Neuronal stem cell (in vitro differentiated cells): ENCODE data around the gene LRRC8E.

Experiments used
- DNase-seq: peaks from one replicate; pipeline ENCODE4 v3.0.0-alpha.2; 2013; ENCODE audit warnings: low spot score
- H2AFZ ChIP-seq: one replicate; pipeline ENCODE4 v1.6.1; 2013; ENCODE audit warnings: mild to moderate bottlenecking, low read length, inconsistent platforms
- H2AK5ac ChIP-seq: 2 replicates; pipeline ENCODE4 v1.6.1; 2013; ENCODE audit warnings: low read depth, mild to moderate bottlenecking, inconsistent platforms, low read length, moderate library complexity, mixed read lengths
- H2BK120ac ChIP-seq: 2 replicates; pipeline ENCODE4 v1.6.1; 2013; ENCODE audit warnings: low read depth, mild to moderate bottlenecking, inconsistent platforms, low read length, moderate library complexity, mixed read lengths
- H2BK12ac ChIP-seq: one replicate; pipeline ENCODE4 v1.6.1; 2013; ENCODE audit warnings: low read length, inconsistent platforms
- H2BK15ac ChIP-seq: 2 replicates; pipeline ENCODE4 v1.6.1; 2013; ENCODE audit warnings: mild to moderate bottlenecking, low read length, inconsistent platforms, mixed read lengths
- H2BK5ac ChIP-seq: one replicate; pipeline ENCODE4 v1.6.1; 2013; ENCODE audit warnings: inconsistent platforms, mild to moderate bottlenecking, low read length, moderate library complexity
- H3K14ac ChIP-seq: one replicate; pipeline ENCODE4 v1.6.1; 2013; ENCODE audit warnings: low read length, inconsistent platforms
- H3K18ac ChIP-seq: 2 replicates; pipeline ENCODE4 v1.6.1; 2013; ENCODE audit warnings: low read length, inconsistent platforms
- H3K23ac ChIP-seq: 2 replicates; pipeline ENCODE4 v1.6.1; 2013; ENCODE audit warnings: low read depth, mild to moderate bottlenecking, mixed read lengths, low read length, inconsistent platforms; ENCODE audit not compliant: poor library complexity
- H3K27ac ChIP-seq: replicated peaks from 3 replicates; pipeline ENCODE4 v1.5.1; 2013; ENCODE audit warnings: low read length, inconsistent platforms
- H3K27me3 ChIP-seq, 3 experiments: 2 replicates each; pipeline ENCODE4 v1.6.1; 2013; ENCODE audit warnings: low read length in 3 of 3, mild to moderate bottlenecking in 2 of 3, inconsistent platforms in 1 of 3, low read depth in 1 of 3, mixed read lengths in 1 of 3, moderate library complexity in 1 of 3; ENCODE audit not compliant: control insufficient read depth in 3 of 3, insufficient read depth in 3 of 3
- H3K36me3 ChIP-seq, 2 donors: replicated peaks in 1 of 2; 2 replicates each; pipeline ENCODE4 v1.6.1; 2013; ENCODE audit warnings: low read length in 2 of 2; ENCODE audit not compliant: control insufficient read depth in 2 of 2, insufficient read depth in 2 of 2
- H3K4ac ChIP-seq: 2 replicates; pipeline ENCODE4 v1.6.1; 2013; ENCODE audit warnings: inconsistent platforms, mild to moderate bottlenecking, low read length, moderate library complexity
- H3K4me1 ChIP-seq, 2 donors: 1 replicate in 1 of 2; 2 replicates in 1 of 2; pipeline ENCODE4 v1.6.1; 2013; ENCODE audit warnings: low read length in 2 of 2, low read depth in 1 of 2; ENCODE audit not compliant: control insufficient read depth in 2 of 2, insufficient read depth in 1 of 2
- H3K4me2 ChIP-seq: one replicate; pipeline ENCODE4 v1.6.1; 2013; ENCODE audit warnings: mild to moderate bottlenecking, low read length, inconsistent platforms; ENCODE audit not compliant: insufficient read depth, poor library complexity, severe bottlenecking
- H3K4me3 ChIP-seq, 2 donors: 2 replicates each; pipeline ENCODE4 v1.5.1; 2013; ENCODE audit warnings: low read length in 2 of 2, mild to moderate bottlenecking in 2 of 2, inconsistent platforms in 1 of 2, moderate library complexity in 1 of 2
- H3K79me1 ChIP-seq: one replicate; pipeline ENCODE4 v1.6.1; 2013; ENCODE audit warnings: low read depth, mild to moderate bottlenecking, inconsistent platforms, low read length, moderate library complexity
- H3K9ac ChIP-seq: one replicate; pipeline ENCODE4 v1.6.1; 2013; ENCODE audit warnings: mild to moderate bottlenecking, low read depth, low read length, inconsistent platforms; ENCODE audit not compliant: poor library complexity
- H3K9me3 ChIP-seq, 2 donors: replicated peaks in 1 of 2; 2 replicates each; pipeline versions ENCODE3 to v1.6.1; 2013; ENCODE audit warnings: low read length in 2 of 2, mild to moderate bottlenecking in 2 of 2, inconsistent platforms in 1 of 2, low read depth in 1 of 2, mixed read lengths in 1 of 2, moderate library complexity in 1 of 2; ENCODE audit not compliant: control insufficient read depth in 2 of 2, insufficient read depth in 1 of 2
- H4K8ac ChIP-seq: one replicate; pipeline ENCODE4 v1.6.1; 2013; ENCODE audit warnings: low read depth, mild to moderate bottlenecking, inconsistent platforms, low read length, moderate library complexity
- H4K91ac ChIP-seq: one replicate; pipeline ENCODE4 v1.6.1; 2013; ENCODE audit warnings: low read length, low read depth, mild to moderate bottlenecking, inconsistent platforms; ENCODE audit not compliant: poor library complexity
- WGBS, 2 donors: extraction: QIAGEN DNeasy Blood & Tissue Kit; methylation state at CpG; one replicate each; pipeline ENCODE4 v1.1.7; 2013; ENCODE audit warnings: missing lambda C conversion rate in 2 of 2, mixed read lengths in 1 of 2; ENCODE audit not compliant: insufficient read length in 2 of 2, insufficient replicate concordance in 1 of 2; ENCODE audit errors: extremely low coverage in 2 of 2; 5-methylcytosine and 5-hydroxymethylcytosine counted together

The LRRC8E gene

DNA sequence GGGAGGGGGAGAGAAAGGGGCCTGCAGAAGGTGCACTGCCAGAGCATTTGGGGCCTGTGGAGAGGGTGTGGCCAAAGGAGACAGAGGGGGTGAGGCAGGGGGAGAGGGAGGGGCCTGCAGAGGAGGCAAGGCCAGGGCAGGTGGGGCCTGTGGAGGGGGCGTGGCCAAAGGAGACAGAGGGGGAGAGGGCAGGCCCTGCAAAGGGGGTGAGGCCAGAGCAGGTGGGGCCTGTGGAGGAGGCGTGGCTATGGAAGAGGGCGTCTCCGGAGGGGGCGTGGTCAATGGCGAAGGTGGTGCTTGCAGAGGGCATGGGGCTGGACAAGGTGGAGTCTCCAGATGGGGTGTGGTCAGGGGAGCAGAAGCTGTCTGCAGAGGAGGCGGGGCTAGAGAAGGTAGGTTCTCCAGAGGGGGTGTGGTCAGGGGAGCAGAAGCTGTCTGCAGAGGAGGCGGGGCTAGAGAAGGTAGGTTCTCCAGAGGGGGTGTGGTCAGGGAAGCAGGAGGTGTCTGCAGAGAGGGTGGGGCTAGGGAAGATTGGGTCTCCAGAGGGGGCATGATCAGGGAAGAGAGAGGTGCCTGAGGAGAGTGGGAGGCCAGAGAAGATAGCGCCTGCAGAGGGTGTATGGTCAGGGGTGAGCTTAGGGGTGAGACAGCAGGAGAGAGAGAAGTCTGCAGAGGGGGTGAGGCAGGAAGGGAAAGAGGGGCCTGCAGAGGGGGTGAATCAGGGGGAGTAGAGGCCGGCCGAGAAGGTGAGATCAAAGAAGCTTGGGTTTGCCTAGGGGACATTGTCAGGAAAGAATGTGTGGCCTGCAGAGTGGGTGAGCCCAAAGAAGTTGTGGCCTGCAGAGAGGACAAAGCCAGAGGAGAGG lies 17.5 kb upstream of the LRRC8E start:
- H3K4me1 ChIP-seq = peaks cover 34 to 37% of the 10 kb centered on the region in 2 donors
- no peak overlapping the region for H3K4ac ChIP-seq
- H3K9ac ChIP-seq = no peak overlapping the region
- H2BK5ac ChIP-seq = peak overlapping the region; percentile 77
- H3K18ac ChIP-seq = peak overlapping the region; percentile 92
- H3K9me3 ChIP-seq = no peaks in the 10 kb centered on the region
- H3K27ac ChIP-seq = peak overlapping the region; percentile 97
- H3K4me2 ChIP-seq = peak overlapping the region; percentile 56
- H2AFZ ChIP-seq = peak overlapping the region; percentile 81
- H3K36me3 ChIP-seq = peaks cover 2 to 24% of the 10 kb centered on the region in 2 donors
- peak overlapping the region; percentile 85 for H2AK5ac ChIP-seq
- peak overlapping the region; percentile 48 for H3K23ac ChIP-seq
- no peak overlapping the region for H3K4me3 ChIP-seq
- H3K14ac ChIP-seq = no peak overlapping the region
- H2BK120ac ChIP-seq = no peak overlapping the region
- WGBS, 2 donors = no CpG with 5 or more reads among the region's 11 CpGs
- H2BK15ac ChIP-seq = no peak overlapping the region
- no peak overlapping the region for H2BK12ac ChIP-seq
- H3K27me3 ChIP-seq = no peaks in the 10 kb centered on the region
- H4K8ac ChIP-seq = no peak overlapping the region
- no peak overlapping the region for H4K91ac ChIP-seq
- DNase-seq = peak; percentile 85
- peaks cover 3% of the 10 kb centered on the region for H3K79me1 ChIP-seq

DNA sequence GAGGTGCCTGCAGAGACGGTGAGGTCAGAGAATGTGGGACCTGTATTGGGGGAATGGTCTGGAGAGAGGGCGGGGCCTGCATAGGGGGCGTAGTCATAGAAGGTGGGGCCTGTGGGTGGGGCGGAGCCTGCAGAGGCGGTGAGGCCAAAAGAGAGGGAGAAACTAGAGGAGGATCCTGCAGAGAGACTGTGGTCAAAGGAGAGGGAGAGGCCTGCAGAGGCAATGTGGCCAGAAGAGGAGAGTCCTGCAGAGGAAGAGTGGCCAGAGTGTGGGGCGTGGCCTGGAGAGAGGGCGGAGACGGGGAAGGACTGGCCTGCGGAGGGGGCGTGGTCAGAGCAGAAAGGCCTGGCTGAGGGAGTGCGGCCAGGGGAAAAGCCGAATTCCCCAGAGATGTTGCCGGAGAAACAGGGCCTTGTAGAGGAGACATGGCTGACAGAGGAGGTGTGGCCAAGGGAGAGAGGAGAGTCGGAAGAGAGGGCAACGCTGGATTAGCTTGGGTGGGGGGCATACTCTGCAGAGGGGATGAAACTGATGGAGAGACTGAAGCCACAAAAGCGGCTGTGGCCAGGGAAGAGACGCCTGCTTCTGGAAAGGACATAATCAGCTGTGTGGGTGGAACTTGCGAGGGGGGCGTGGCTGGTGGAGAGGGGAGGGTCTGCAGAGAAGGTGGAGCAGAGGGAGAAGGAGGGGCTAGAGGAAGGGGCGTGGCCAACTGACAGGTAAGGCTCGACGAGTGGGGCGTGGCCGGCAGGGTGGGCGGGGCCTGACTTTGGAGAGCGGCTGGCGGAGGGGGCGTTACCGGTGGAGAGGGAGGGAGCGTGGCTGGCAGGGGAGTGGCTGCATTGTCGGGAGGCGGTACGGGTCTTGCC lies 16.6 kb upstream of the LRRC8E start:
- H3K79me1 ChIP-seq = peaks cover 3% of the 10 kb centered on the region
- peak overlapping the region; percentile 84 for H2BK5ac ChIP-seq
- H3K14ac ChIP-seq = no peak overlapping the region
- no peak overlapping the region for H3K4ac ChIP-seq
- peaks cover 34% of the 10 kb centered on the region in 2 donors for H3K4me1 ChIP-seq
- no CpG with 5 or more reads among the region's 33 CpGs for WGBS, 2 donors
- no peak overlapping the region for H3K9ac ChIP-seq
- peak overlapping the region; percentile 56 for H3K4me2 ChIP-seq
- peak; percentile 97 for DNase-seq
- no peak overlapping the region for H2BK12ac ChIP-seq
- H3K18ac ChIP-seq = peak overlapping the region; percentile 92
- no peak overlapping the region for H4K91ac ChIP-seq
- peak overlapping the region; percentile 85 for H2BK15ac ChIP-seq
- H3K23ac ChIP-seq = peak overlapping the region; percentile 91
- H3K27me3 ChIP-seq = no peaks in the 10 kb centered on the region
- H2BK120ac ChIP-seq = no peak overlapping the region
- peak overlapping the region; percentile 40 for H2AK5ac ChIP-seq
- peak overlapping the region; percentile 27 to 45 for H3K4me3 ChIP-seq
- peaks cover 2 to 24% of the 10 kb centered on the region in 2 donors for H3K36me3 ChIP-seq
- H2AFZ ChIP-seq = peak overlapping the region; percentile 81
- H3K27ac ChIP-seq = peak overlapping the region; percentile 97
- H4K8ac ChIP-seq = no peak overlapping the region
- no peaks in the 10 kb centered on the region for H3K9me3 ChIP-seq

DNA sequence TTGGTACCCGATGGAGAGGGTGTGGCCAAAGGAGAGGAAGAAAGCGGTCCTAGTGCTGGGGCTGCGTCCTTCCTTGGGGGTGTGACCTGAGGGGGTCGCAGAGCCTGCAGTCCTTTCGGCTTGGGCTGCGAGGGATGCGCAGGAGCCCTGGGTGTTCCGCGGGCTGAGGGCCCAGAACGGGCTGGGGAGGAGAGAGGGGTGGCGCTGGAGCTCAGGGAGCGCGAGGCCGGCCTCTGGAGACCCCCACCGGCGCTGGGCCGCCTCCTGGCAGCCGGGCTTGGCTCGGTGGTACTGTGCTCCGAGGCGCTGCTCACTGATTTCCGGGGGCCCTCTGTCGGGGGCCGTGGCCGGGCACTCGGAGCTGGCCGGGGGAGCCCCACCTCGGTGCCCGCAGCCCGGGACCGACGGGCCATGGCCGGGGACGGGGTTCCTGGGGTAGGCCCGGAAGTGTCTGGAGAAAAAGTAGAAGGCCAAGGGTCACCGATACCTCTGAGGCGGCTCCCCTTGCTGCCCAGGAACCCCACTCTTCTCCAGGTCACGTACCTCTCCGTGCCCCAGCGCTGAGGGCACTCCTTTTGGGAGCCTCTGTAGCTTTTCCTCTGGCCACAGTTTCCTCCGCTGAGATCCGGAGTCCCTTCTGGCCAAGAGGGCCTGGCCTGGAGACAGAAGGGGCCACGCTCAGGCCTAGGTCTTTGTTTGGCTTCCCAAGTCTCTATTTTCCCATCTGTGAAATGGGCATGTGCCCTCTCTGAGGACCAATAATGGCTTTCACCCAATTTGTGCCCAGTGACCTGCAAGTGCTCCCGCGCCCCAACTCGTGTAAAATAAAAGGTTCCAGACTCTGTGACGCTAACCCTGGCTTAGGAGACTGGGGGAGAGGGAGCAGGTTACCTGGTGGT lies 15.8 kb upstream of the LRRC8E start:
- Histone ChIP-seq H4K8ac (no peak overlapping the region), H3K14ac (no peak overlapping the region), H3K27ac (peak overlapping the region; percentile 78), H3K36me3 (peaks cover under 1 to 20% of the 10 kb centered on the region in 2 donors), H2BK120ac (peak overlapping the region; percentile 47), H3K4ac (no peak overlapping the region), H2BK12ac (no peak overlapping the region), H3K27me3 (no peaks in the 10 kb centered on the region), H3K79me1 (peaks cover 3% of the 10 kb centered on the region), H3K9me3 (no peaks in the 10 kb centered on the region), H4K91ac (no peak overlapping the region), H2BK15ac (peak overlapping the region; percentile 95), H2AFZ (no peak overlapping the region), H3K9ac (no peak overlapping the region), H3K4me2 (peak overlapping the region; percentile 81), H3K4me3 (peak overlapping the region in 1 of 2 donors; percentile 81), H2AK5ac (peak overlapping the region; percentile 99), H3K18ac (peak overlapping the region; percentile 90), H3K4me1 (peaks cover 28 to 34% of the 10 kb centered on the region in 2 donors), H3K23ac (peak overlapping the region; percentile 91), H2BK5ac (peak overlapping the region; percentile 84)
- DNase-seq = no peak
- WGBS, 2 donors = no CpG with 5 or more reads among the region's 47 CpGs
